Fibroblast of lung (primary cell): ENCODE results near the gene CASKIN2. TPM values are rescaled to one million over a fixed set of nuclear protein-coding genes. Genes with fewer than 3 reads are reported as not detected.

Source experiments
- DNase-seq, 2 donors: peaks; one replicate each; pipeline versions ENCODE4 v3.0.0 to v3.0.0-alpha.2; 2010; ENCODE audit warnings: low read depth in 2 of 2
- H2AFZ ChIP-seq: 2 replicates; pipeline ENCODE4 v1.5.1; 2012; ENCODE audit warnings: low read length, control low read depth, inconsistent platforms
- H3K27ac ChIP-seq: 2 replicates; pipeline ENCODE4 v1.5.1; 2011; ENCODE audit warnings: low read length, control low read depth; ENCODE audit not compliant: insufficient read depth
- H3K27me3 ChIP-seq: 2 replicates; pipeline ENCODE4 v1.5.1; 2011; ENCODE audit warnings: mild to moderate bottlenecking, low read length; ENCODE audit not compliant: control insufficient read depth, insufficient read depth
- H3K36me3 ChIP-seq: 2 replicates; pipeline ENCODE4 v1.5.1; 2011; ENCODE audit warnings: low read length; ENCODE audit not compliant: control insufficient read depth, insufficient read depth
- H3K4me1 ChIP-seq: 2 replicates; pipeline ENCODE4 v1.5.1; 2011; ENCODE audit warnings: low read length; ENCODE audit not compliant: control insufficient read depth, insufficient read depth; ENCODE audit errors: extremely low read depth
- H3K4me2 ChIP-seq: 2 replicates; pipeline ENCODE4 v1.5.1; 2011; ENCODE audit warnings: low read length, control low read depth; ENCODE audit not compliant: insufficient read depth; ENCODE audit errors: extremely low read depth
- H3K4me3 ChIP-seq, 4 experiments: fragments of 200-600 bp in 1 of 4; sonication (generic) in 1 of 4; replicated peaks in 1 of 4; 2 replicates each; pipeline ENCODE4 v1.5.1; 2011 to 2016; ENCODE audit warnings: low read length in 4 of 4, low read depth in 3 of 4, mild to moderate bottlenecking in 3 of 4, control low read depth in 2 of 4, inconsistent platforms in 1 of 4, mixed read lengths in 1 of 4; ENCODE audit not compliant: insufficient read depth in 1 of 4; ENCODE audit errors: control extremely low read depth in 1 of 4
- H3K79me2 ChIP-seq: 2 replicates; pipeline ENCODE4 v1.5.1; 2012; ENCODE audit warnings: mild to moderate bottlenecking, low read length, inconsistent platforms; ENCODE audit not compliant: control insufficient read depth, insufficient read depth
- H3K9ac ChIP-seq: 2 replicates; pipeline ENCODE4 v1.5.1; 2011; ENCODE audit warnings: mild to moderate bottlenecking, low read length, control low read depth; ENCODE audit not compliant: insufficient read depth
- H3K9me3 ChIP-seq: 2 replicates; pipeline ENCODE4 v1.5.1; 2012; ENCODE audit warnings: low read depth, low read length; ENCODE audit not compliant: control insufficient read depth, insufficient read depth
- H4K20me1 ChIP-seq: 2 replicates; pipeline ENCODE4 v1.5.1; 2011; ENCODE audit warnings: low read length; ENCODE audit not compliant: control insufficient read depth, insufficient read depth; ENCODE audit errors: extremely low read depth
- CTCF ChIP-seq, 2 donors: IDR thresholded peaks in 1 of 2; conservative IDR thresholded peaks in 1 of 2; 1 replicate in 1 of 2; 2 replicates in 1 of 2; pipeline ENCODE4 v1.5.1; 2011 to 2012; ENCODE audit warnings: low read length in 2 of 2, control low read depth in 1 of 2, inconsistent platforms in 1 of 2, low read depth in 1 of 2, mild to moderate bottlenecking in 1 of 2
- EZH2 ChIP-seq: IDR thresholded peaks from 2 replicates; pipeline ENCODE4 v1.5.1; 2012; ENCODE audit warnings: low read length, control low read depth, mild to moderate bottlenecking; ENCODE audit errors: missing control alignments
- polyA plus RNA-seq, 2 donors: library from polyadenylated mRNA; depleted of rRNA in 1 of 2; stranded (reverse) in 1 of 2; unstranded in 1 of 2; fragments of >200 nt; gene quantifications; 2 replicates each; pipeline ENCODE4 v1.2.1, GENCODE V29; 2011 to 2012; ENCODE audit warnings: missing spikeins in 1 of 2
- total RNA-seq: library from RNA; depleted of rRNA; stranded (reverse); fragments of >200 nt; gene quantifications from 2 replicates; pipeline ENCODE4 v1.2.1, GENCODE V29; 2014

CASKIN2 gene
- total and polyA plus RNA-seq, 2 donors (not counting 1 experiment from before 2014, with no cell fraction given) = 3.4 to 8.3 TPM

DNA sequence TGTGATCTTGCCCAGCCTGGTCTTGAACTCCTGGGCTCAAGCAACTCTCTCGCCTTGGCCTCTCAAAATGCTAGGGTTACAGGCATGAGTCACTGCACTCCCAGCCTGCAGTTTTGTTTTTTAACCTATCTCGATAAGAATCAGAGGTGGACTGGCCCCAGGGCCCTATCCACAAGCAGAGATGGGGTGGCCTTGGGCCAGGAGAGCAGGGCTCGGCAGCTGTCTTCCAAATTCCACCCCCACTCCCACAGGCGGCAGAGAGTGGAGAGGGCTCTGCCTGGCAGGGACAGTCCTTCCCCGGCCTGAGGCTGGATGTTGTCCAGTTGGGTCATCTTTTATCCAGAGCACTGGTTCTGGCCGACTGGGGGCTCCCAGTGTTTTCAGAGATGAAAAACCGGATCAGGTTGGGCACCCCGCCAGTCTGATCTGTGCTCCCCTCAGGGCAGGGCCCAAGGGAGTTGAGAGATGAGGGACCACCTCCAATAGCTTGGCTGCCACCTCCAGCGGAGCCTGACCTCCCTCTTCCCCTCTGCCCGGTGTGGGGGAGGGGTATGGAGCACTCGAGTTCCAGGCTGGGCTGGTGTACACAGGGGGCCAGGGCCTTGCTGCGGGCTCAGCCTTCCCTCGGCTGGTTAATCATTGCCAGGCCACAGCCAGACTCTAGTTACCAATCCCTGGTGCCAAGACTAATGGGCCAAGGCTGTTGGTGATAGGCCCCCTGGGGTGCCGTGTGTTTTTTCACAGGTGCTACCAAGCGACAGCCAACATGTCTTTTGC lies 41.9 kb upstream of the CASKIN2 start:
- no peak overlapping the region for H3K9ac ChIP-seq
- no peaks in the 10 kb centered on the region for H3K4me1 ChIP-seq
- H3K36me3 ChIP-seq = no peaks in the 10 kb centered on the region
- H4K20me1 ChIP-seq = no peaks in the 10 kb centered on the region
- H3K4me2 ChIP-seq = no peak overlapping the region
- H3K27me3 ChIP-seq = no peaks in the 10 kb centered on the region
- no peaks in the 10 kb centered on the region for H3K79me2 ChIP-seq
- TF ChIP-seq CTCF (conservative IDR thresholded peaks at IDR 0.05 in 1 of 2, IDR thresholded peaks at IDR 0.05 in 1 of 2; ENCODE audit: low read depth in 1 of 2, low read length in 2 of 2) = no peak
- no peak for TF ChIP-seq EZH2
- H3K27ac ChIP-seq = no peak overlapping the region
- H3K4me3 ChIP-seq = no peak overlapping the region
- peak; percentile 32 to 45 for DNase-seq
- no peaks in the 10 kb centered on the region for H3K9me3 ChIP-seq
- no peak overlapping the region for H2AFZ ChIP-seq

DNA sequence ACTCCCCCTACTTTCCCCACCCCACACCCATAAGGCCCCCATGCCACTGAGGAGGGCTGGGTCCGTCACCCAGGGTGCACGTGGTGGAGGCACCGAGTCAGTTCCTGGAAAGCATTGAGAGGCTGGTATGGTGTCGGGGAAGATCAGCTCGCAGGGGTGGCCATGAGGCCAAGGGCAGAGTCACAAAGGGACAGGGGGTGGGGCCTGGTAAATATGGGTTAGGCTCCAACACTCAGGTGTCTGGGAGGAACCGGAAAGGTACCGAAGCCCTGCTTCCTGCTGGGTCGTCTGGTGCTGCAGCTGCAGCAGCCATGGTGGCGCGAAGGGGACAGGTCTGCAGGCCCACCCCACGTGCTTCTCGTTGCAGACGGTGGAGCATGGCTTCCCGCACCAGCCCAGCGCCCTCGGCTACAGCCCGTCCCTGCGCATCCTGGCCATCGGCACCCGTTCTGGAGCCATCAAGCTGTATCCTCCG lies 40.4 kb upstream of the CASKIN2 start:
- Histone ChIP-seq H3K36me3 (no peaks in the 10 kb centered on the region), H3K9me3 (no peaks in the 10 kb centered on the region), H4K20me1 (no peaks in the 10 kb centered on the region), H3K4me2 (no peak overlapping the region), H3K79me2 (no peaks in the 10 kb centered on the region), H3K9ac (no peak overlapping the region), H3K4me3 (no peak overlapping the region), H3K27me3 (no peaks in the 10 kb centered on the region), H3K4me1 (no peaks in the 10 kb centered on the region), H2AFZ (no peak overlapping the region), H3K27ac (no peak overlapping the region)
- TF ChIP-seq EZH2 (no peak), CTCF (conservative IDR thresholded peaks at IDR 0.05 in 1 of 2, IDR thresholded peaks at IDR 0.05 in 1 of 2; ENCODE audit: low read depth in 1 of 2, low read length in 2 of 2) (no peak)
- no peak for DNase-seq

DNA sequence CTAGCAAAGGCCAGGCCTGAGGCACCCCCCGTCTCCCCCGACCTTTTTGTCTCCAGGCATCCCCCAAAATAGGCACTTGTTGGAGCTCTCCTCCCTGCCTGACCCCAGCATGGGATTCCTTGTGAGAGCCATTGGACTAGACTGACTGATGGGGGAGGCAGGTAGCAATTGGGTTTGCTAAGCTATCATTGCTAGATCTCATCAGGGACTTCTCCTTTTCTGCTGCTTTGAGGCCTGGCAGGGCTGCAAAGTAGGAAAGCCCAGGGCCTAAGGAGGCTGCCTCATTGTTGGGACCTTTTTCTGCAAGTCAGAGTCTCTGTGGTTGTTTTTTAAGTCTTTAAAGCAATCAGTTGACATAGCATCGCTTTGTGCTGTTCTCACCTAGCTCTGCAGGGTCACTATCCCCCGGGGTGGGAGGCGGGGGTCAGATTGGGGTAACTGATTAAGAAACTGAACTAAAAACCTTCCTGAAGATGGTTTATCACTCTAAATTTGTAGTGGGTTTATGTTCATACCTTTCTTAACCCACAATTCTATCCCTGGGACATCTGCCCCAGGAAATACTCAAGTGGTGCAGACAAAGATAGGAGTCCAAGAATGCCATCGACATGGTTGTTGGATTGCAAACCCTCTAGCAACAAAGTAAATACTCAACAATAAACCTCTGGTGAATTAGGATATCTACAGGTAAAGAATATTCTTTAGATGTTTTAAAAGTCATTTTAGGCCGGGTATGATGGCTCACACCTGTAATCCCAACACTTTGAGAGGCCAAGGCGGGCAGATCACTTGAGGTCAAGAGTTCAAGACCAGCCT lies 38.2 kb upstream of the CASKIN2 start:
- DNase-seq = no peak
- Histone ChIP-seq H3K9me3 (no peaks in the 10 kb centered on the region), H3K36me3 (no peaks in the 10 kb centered on the region), H3K4me1 (no peaks in the 10 kb centered on the region), H3K27me3 (no peaks in the 10 kb centered on the region), H3K9ac (no peak overlapping the region), H3K4me3 (no peak overlapping the region), H3K4me2 (no peak overlapping the region), H4K20me1 (no peaks in the 10 kb centered on the region), H3K79me2 (no peaks in the 10 kb centered on the region), H2AFZ (no peak overlapping the region), H3K27ac (no peak overlapping the region)
- TF ChIP-seq EZH2 (no peak), CTCF (conservative IDR thresholded peaks at IDR 0.05 in 1 of 2, IDR thresholded peaks at IDR 0.05 in 1 of 2; ENCODE audit: low read depth in 1 of 2, low read length in 2 of 2) (no peak)
